ENCODE results near the gene NUP214. TPM values are rescaled to one million over a fixed set of nuclear protein-coding genes. Genes with fewer than 3 reads are reported as not detected.
"Not testable (repeated sequence)": the region's sequence is repeated elsewhere in the genome, so short reads cannot be mapped to it uniquely, and the experiment has no call there.

NUP214 gene
- total RNA-seq, 1 experiment from 2014 or later = 64.2 TPM

DNA sequence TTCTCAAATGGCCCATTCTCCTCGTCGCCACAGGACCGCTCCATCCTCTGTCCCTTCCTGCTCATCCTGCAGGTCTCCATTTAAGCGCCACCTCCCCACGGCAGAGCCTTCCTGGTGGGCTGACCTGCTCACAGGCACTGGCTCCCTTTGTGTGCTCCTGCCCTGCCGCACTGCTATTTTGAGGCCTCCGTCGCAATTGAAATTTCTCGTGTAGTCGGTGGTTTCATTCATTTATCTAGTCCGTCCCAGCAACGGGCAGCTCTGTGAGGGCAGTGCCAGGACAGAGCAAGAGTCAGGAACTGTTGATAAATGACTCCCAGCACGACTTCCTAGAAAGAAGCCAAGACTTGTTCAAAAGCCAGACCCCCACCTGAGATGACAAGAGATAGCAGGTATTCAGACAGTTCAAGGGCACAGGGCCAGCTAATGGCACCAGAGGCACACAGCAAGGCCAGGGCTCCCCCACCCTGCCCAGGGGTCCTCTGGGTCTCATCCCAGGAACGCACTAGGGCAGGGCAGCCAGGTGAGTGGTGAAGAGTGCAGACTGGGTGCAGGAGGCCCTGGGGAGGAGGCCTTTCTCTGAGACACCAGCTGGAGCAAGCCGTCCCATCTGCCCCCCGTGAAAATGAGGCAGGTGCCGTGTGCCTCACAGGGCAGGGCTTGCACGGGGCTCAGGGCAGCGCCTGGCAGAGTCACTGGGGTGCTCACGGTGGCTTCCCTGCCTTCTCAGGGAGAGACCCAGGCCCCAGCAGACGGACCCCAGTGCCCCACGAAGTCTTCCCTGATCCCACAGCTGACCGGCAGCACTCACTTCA lies 114.0 kb downstream of the NUP214 start:
- ChIA-PET CTCF (no interaction called here), POLR2A (ENCODE audit: low non-redundant PET) (no interaction called here)
- Histone ChIP-seq H3K4me1 (ENCODE audit: insufficient read depth, low read length, poor library complexity, severe bottlenecking) (peaks cover 25% of the 10 kb centered on the region), H3K36me3 (ENCODE audit: insufficient read depth, low read length, poor library complexity, severe bottlenecking) (no peaks in the 10 kb centered on the region), H3K9me3 (ENCODE audit: low read depth, low read length, poor library complexity, severe bottlenecking) (no peaks in the 10 kb centered on the region), H3K27me3 (replicated peaks; ENCODE audit: insufficient read depth, low read depth, low read length, poor library complexity) (no peaks in the 10 kb centered on the region), H3K4me3 (ENCODE audit: low read depth, low read length, poor library complexity, severe bottlenecking) (no peak overlapping the region), H3K27ac (ENCODE audit: low read depth, low read length, poor library complexity, severe bottlenecking) (peak overlapping the region; percentile 43)
- BruUV-seq (replicated peaks) = no TSS peak
- TF ChIP-seq, protein P1, sequence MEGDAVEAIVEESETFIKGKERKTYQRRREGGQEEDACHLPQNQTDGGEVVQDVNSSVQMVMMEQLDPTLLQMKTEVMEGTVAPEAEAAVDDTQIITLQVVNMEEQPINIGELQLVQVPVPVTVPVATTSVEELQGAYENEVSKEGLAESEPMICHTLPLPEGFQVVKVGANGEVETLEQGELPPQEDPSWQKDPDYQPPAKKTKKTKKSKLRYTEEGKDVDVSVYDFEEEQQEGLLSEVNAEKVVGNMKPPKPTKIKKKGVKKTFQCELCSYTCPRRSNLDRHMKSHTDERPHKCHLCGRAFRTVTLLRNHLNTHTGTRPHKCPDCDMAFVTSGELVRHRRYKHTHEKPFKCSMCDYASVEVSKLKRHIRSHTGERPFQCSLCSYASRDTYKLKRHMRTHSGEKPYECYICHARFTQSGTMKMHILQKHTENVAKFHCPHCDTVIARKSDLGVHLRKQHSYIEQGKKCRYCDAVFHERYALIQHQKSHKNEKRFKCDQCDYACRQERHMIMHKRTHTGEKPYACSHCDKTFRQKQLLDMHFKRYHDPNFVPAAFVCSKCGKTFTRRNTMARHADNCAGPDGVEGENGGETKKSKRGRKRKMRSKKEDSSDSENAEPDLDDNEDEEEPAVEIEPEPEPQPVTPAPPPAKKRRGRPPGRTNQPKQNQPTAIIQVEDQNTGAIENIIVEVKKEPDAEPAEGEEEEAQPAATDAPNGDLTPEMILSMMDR (conservative IDR thresholded peaks at IDR 0.05; ENCODE audit: low read depth, low read length) = no peak
- TF ChIP-seq EZH2 (IDR thresholded peaks at IDR 0.05; ENCODE audit: borderline replicate concordance, low read depth, low read length, poor library complexity, severe bottlenecking) = no peak
- no peak for DNase-seq (ENCODE audit: low spot score)
- intact Hi-C loops (cut with micrococcal nuclease; ENCODE audit: unreplicated experiment) = no loop called here

DNA sequence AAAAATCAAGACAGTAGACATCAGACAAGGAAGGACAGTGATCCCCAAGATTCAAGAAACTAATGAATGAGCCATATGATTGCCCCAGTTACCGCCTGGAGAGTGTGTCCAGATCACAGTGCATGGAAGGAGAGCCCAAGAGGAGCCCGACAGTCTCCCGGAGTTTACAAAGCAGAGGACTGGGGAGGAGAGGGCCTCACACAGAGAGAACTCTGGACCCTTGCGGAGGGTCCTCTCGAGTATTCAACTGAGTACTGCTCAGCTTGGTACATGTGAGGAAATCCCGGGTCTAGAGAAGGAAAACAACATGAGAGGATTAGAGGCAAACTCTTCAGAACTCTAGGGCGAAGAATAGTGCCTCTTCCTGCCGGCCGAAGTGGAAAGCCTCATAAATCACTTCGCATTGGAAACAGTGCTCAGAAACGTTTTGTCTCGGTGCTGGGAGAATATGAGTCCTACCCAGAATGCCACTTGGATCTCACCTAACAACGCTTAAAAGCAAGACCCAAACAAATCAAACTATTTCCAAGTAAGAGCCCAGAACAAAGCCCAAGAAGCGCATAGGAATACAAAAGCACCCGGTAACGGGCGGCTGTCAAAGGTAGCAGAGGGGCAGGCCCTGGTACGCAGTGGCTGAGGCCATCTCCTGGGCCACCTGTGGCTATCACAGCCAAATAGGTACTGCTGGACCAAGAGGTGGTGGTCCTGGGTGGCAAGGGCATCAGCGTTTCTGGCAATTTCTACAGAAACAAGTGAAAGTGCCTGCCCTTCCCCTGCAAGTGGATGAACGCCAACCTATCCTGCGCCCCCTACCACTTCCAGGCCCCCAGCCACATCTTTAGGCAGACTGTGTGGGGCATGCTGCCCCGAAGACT lies 114.9 kb downstream of the NUP214 start:
- no TSS peak for BruUV-seq (replicated peaks)
- peak overlapping the region; percentile 43 for H3K27ac ChIP-seq (ENCODE audit: low read depth, low read length, poor library complexity, severe bottlenecking)
- CTCF ChIA-PET = no interaction called here

DNA sequence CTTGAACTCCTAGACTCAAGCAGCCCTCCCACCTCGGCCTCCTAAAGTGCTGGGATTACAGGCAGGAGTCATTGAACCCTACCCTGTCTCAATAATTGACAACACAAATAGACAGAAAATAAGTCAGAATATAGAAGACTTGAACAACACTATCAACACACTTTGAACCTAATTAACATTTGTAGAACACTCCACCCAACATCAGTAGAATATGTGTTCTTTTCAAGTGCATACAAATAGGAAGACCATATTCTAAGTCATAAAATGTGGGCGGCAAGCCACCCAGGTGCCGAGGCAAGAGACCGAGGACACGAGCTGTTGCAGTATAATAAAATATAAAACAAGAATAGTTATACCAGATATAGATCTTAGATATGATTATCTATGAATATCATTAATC lies 118.9 kb downstream of the NUP214 start:
- DNase-seq (ENCODE audit: low spot score); H3K27me3 ChIP-seq (replicated peaks; ENCODE audit: insufficient read depth, low read depth, low read length, poor library complexity); intact Hi-C loops (cut with micrococcal nuclease; ENCODE audit: unreplicated experiment); H3K27ac ChIP-seq (ENCODE audit: low read depth, low read length, poor library complexity, severe bottlenecking); H3K9me3 ChIP-seq (ENCODE audit: low read depth, low read length, poor library complexity, severe bottlenecking); CTCF ChIA-PET; BruUV-seq (replicated peaks); H3K4me3 ChIP-seq (ENCODE audit: low read depth, low read length, poor library complexity, severe bottlenecking); POLR2A ChIA-PET (ENCODE audit: low non-redundant PET); H3K36me3 ChIP-seq (ENCODE audit: insufficient read depth, low read length, poor library complexity, severe bottlenecking): not testable (repeated sequence)
- peaks cover 12% of the 10 kb centered on the region for H3K4me1 ChIP-seq (ENCODE audit: insufficient read depth, low read length, poor library complexity, severe bottlenecking)

More for the DNA sequence above, 114.9 kb downstream of the NUP214 start:
- Histone ChIP-seq H3K36me3 (ENCODE audit: insufficient read depth, low read length, poor library complexity, severe bottlenecking) (no peaks in the 10 kb centered on the region), H3K9me3 (ENCODE audit: low read depth, low read length, poor library complexity, severe bottlenecking) (no peaks in the 10 kb centered on the region), H3K4me3 (ENCODE audit: low read depth, low read length, poor library complexity, severe bottlenecking) (no peak overlapping the region), H3K27me3 (replicated peaks; ENCODE audit: insufficient read depth, low read depth, low read length, poor library complexity) (no peaks in the 10 kb centered on the region), H3K4me1 (ENCODE audit: insufficient read depth, low read length, poor library complexity, severe bottlenecking) (peaks cover 25% of the 10 kb centered on the region)
- POLR2A ChIA-PET (ENCODE audit: low non-redundant PET) = no interaction called here
- intact Hi-C loops (cut with micrococcal nuclease; ENCODE audit: unreplicated experiment) = no loop called here
- no peak for TF ChIP-seq EZH2 (IDR thresholded peaks at IDR 0.05; ENCODE audit: borderline replicate concordance, low read depth, low read length, poor library complexity, severe bottlenecking)
- TF ChIP-seq, protein P1 (conservative IDR thresholded peaks at IDR 0.05; ENCODE audit: low read depth, low read length) = no peak
- peak; percentile 37 for DNase-seq (ENCODE audit: low spot score)
